ENCODE results near the gene UBE3B. TPM values are rescaled to one million over a fixed set of nuclear protein-coding genes. Genes with fewer than 3 reads are reported as not detected.

The UBE3B gene
- total RNA-seq, 1 donor from 2014 or later = 41.4 TPM

DNA sequence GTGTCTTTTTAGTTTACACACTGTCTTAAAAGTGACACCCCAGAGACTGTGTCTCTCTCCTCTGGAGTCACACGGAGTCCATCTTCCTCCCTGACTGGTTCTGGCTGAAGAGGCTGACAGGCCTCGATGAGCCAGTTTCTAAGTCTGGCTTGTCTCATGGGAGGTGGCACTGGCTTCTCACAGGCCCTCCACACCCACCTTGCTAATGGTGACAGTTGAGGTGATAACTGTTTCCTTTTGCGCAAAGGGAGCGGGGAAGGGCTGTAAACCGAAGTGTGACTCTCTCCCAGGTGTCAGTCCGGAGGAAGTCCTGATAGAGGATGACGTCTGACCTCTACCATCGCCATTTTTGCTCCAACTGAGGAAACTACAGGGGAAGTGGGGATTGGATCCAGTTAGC lies 30.6 kb upstream of the UBE3B start:
- DNase-seq (ENCODE audit: low spot score in 2 of 2, unreplicated experiment in 2 of 2) = no peak
- Mint-ChIP-seq H3K27me3 (ENCODE audit: low read depth) (no peaks in the 10 kb centered on the region), H3K27ac (no peak overlapping the region), H3K4me1 (no peaks in the 10 kb centered on the region), H3K36me3 (peaks cover 15% of the 10 kb centered on the region), H3K4me3 (no peak overlapping the region), H3K9me3 (no peaks in the 10 kb centered on the region)
- TF ChIP-seq, protein P1, sequence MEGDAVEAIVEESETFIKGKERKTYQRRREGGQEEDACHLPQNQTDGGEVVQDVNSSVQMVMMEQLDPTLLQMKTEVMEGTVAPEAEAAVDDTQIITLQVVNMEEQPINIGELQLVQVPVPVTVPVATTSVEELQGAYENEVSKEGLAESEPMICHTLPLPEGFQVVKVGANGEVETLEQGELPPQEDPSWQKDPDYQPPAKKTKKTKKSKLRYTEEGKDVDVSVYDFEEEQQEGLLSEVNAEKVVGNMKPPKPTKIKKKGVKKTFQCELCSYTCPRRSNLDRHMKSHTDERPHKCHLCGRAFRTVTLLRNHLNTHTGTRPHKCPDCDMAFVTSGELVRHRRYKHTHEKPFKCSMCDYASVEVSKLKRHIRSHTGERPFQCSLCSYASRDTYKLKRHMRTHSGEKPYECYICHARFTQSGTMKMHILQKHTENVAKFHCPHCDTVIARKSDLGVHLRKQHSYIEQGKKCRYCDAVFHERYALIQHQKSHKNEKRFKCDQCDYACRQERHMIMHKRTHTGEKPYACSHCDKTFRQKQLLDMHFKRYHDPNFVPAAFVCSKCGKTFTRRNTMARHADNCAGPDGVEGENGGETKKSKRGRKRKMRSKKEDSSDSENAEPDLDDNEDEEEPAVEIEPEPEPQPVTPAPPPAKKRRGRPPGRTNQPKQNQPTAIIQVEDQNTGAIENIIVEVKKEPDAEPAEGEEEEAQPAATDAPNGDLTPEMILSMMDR (IDR thresholded peaks at IDR 0.05; ENCODE audit: unreplicated experiment) = no peak

DNA sequence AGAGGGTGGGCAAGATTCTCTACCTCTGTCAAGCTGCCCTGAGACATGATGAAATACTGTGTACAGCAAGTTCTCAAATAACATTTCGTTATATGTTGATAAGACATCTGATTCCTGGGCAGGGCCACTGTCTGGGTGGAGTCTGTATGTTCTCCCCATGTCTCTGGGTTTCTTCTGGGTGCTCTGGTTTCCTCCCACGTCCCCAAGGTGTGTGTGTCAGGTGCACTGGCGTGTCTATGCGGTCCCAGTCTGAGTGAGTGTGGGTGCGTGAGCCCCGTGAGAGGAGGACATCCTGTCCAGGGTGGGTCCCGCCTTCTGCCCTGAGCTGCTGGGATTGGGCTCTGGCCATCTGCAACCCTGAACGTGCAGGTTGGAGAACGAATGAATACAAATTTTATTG lies 30.0 kb upstream of the UBE3B start:
- H3K36me3 Mint-ChIP-seq = peaks cover 19% of the 10 kb centered on the region
- DNase-seq (ENCODE audit: low spot score in 2 of 2, unreplicated experiment in 2 of 2) = no peak
- H3K4me1 Mint-ChIP-seq = no peaks in the 10 kb centered on the region
- no peak overlapping the region for H3K4me3 Mint-ChIP-seq
- no peaks in the 10 kb centered on the region for H3K27me3 Mint-ChIP-seq (ENCODE audit: low read depth)
- H3K9me3 Mint-ChIP-seq = no peaks in the 10 kb centered on the region
- no peak overlapping the region for H3K27ac Mint-ChIP-seq
- TF ChIP-seq, protein P1 (IDR thresholded peaks at IDR 0.05; ENCODE audit: unreplicated experiment) = no peak

DNA sequence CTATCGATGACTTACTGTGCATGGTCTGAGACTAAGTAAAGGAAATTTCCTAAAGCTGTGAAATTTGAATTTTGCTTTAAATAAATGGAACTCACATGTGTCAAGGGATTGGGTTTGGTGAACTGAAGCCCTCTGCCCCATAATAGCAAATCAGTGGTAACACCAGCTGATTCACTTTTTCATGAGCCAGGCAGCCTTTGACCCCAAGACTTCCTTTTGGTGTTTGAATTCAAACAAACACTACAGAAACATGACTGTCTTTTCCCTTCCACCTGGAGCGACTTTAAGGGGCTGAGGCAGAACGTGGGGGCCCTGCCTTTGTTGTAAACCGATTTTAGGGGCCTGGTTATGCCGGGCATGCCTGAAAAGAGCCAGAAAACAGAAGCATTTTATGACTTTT lies 29.2 kb upstream of the UBE3B start:
- Mint-ChIP-seq H3K4me3 (no peak overlapping the region), H3K27me3 (ENCODE audit: low read depth) (no peaks in the 10 kb centered on the region), H3K9me3 (no peaks in the 10 kb centered on the region), H3K36me3 (peaks cover 19% of the 10 kb centered on the region), H3K27ac (no peak overlapping the region), H3K4me1 (no peaks in the 10 kb centered on the region)
- TF ChIP-seq, protein P1 (IDR thresholded peaks at IDR 0.05; ENCODE audit: unreplicated experiment) = no peak
- no peak for DNase-seq (ENCODE audit: low spot score in 2 of 2, unreplicated experiment in 2 of 2)

DNA sequence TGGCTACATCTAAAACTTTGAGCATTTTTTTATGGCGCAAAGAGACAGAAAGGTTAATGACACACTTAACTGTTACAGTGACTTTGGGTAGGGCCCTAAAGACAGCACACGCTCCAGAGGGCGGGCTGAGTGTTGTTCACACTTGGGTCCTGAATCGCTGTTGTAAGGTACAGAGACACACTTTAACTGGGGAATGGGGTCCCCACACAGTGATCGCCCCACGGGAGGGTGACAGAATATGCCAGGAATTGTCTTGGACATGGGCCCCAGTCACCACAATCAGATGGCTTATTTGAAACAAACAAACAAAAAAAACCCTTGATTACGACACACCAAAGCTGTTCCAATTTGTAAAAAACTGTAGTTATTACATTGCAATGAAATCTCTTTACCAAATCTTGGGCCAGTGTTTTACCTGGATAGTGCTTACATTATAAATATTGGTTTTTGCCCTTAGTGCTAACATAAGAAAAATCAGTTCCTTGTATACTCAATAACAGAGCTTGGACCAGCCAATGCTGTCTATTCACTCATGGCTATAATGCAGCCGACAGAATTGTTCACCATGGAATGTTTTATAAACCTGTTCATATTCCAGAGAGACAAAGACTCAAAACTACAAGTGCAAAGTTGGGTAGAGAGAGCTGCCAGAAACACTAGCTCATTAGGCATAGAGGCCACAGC lies 28.6 kb upstream of the UBE3B start:
- no peak for DNase-seq (ENCODE audit: low spot score in 2 of 2, unreplicated experiment in 2 of 2)
- no peaks in the 10 kb centered on the region for H3K27me3 Mint-ChIP-seq (ENCODE audit: low read depth)
- H3K27ac Mint-ChIP-seq = no peak overlapping the region
- peaks cover 24% of the 10 kb centered on the region for H3K36me3 Mint-ChIP-seq
- H3K9me3 Mint-ChIP-seq = no peaks in the 10 kb centered on the region
- TF ChIP-seq, protein P1 (IDR thresholded peaks at IDR 0.05; ENCODE audit: unreplicated experiment) = no peak
- H3K4me1 Mint-ChIP-seq = no peaks in the 10 kb centered on the region
- no peak overlapping the region for H3K4me3 Mint-ChIP-seq

DNA sequence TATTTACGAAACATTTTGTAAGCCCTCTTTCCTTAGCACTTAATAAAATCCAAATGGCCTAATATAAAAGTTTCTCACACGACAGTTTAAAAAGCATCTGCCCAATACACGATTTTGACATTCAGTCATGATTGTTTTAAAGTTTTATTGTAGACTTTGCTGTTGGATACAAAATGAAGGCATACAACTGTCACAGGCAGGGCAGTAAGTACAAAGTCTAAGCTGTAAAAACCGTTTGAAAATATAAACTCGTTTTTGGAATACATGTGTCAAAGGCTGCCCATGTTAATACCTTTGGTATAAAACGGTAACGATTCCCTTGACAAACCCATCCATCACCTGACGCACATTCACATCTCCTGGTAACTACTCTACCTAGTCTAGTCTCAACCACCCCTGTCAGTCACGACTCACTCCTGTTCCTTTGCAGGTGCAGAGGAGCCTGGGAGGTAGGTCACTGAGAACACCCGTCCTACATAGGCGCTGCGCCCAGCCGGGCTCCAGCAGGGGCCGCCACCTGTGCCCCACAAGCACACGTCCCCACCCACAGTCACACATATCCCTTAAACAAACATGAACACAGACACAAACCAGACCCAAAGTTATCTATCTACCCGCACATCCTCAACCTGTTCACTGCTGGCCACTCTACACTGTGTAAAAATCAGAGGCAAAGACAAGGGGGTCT lies 27.4 kb upstream of the UBE3B start:
- Mint-ChIP-seq H3K4me1 (no peaks in the 10 kb centered on the region), H3K36me3 (peaks cover 28% of the 10 kb centered on the region), H3K27ac (no peak overlapping the region), H3K9me3 (no peaks in the 10 kb centered on the region), H3K4me3 (no peak overlapping the region), H3K27me3 (ENCODE audit: low read depth) (no peaks in the 10 kb centered on the region)
- TF ChIP-seq, protein P1 (IDR thresholded peaks at IDR 0.05; ENCODE audit: unreplicated experiment) = no peak
- no peak for DNase-seq (ENCODE audit: low spot score in 2 of 2, unreplicated experiment in 2 of 2)

Measured in mesothelial cell of epicardium (in vitro differentiated cells).